Endothelial cell of umbilical vein (primary cell): Measurements from ENCODE around the gene SZT2. TPM values are rescaled to one million over a fixed set of nuclear protein-coding genes. Genes with fewer than 3 reads are reported as not detected.
A peak's percentile ranks its signal among the peaks of the same experiment; 100 is the strongest.

ENCODE experiments used
- BruUV-seq: library from RNA; stranded (reverse); fragments of 400-500 nt; replicated peaks from 2 replicates; lab custom pipeline; 2021; lab: Mats Ljungman, UMichigan
- CTCF ChIA-PET: fragments of 300-600, 350-600 bp; sonication (Branson Sonifier 250); formaldehyde crosslinking; loops from one replicate; lab custom pipeline; 2021; ENCODE audit warnings: antibody characterized with exemption, inconsistent platforms; lab: Charles Lee
- POLR2A ChIA-PET: fragments of 300-600, 350-600 bp; sonication (Branson Sonifier 250); formaldehyde crosslinking; loops from one replicate; lab custom pipeline; 2021; ENCODE audit warnings: antibody characterized with exemption, inconsistent platforms; lab: Charles Lee
- DNase-seq: peaks from one replicate; pipeline ENCODE4 v3.0.0-alpha.2; 2011; ENCODE audit warnings: low read depth, low spot score
- FAIRE-seq: peaks from 2 replicates; lab custom pipeline; 2011; peaks lifted over from hg19 to GRCh38; lab: Jason Lieb, UNC
- H2AFZ ChIP-seq: 2 replicates; pipeline ENCODE4 v1.6.0; 2012; ENCODE audit warnings: low read depth, low read length, control low read depth, inconsistent platforms
- H3K27ac ChIP-seq: 2 replicates; pipeline ENCODE4 v1.5.1; 2011; ENCODE audit warnings: low read depth, mild to moderate bottlenecking, control low read depth, low read length, moderate library complexity; ENCODE audit not compliant: insufficient read depth
- H3K27me3 ChIP-seq, 2 experiments: 2 replicates each; pipeline versions ENCODE4 v1.6.0 to v1.6.1; 2011; ENCODE audit warnings: low read length in 2 of 2, mixed read lengths in 1 of 2; ENCODE audit not compliant: control insufficient read depth in 2 of 2, insufficient read depth in 2 of 2
- H3K36me3 ChIP-seq, 2 experiments: 2 replicates in 1 of 2; 3 replicates in 1 of 2; pipeline ENCODE4 v1.5.1; 2011; ENCODE audit warnings: low read length in 2 of 2, mild to moderate bottlenecking in 1 of 2, moderate library complexity in 1 of 2; ENCODE audit not compliant: control insufficient read depth in 2 of 2, insufficient read depth in 2 of 2; ENCODE audit errors: extremely low read depth in 1 of 2
- H3K4me1 ChIP-seq: 3 replicates; pipeline ENCODE4 v1.5.1; 2011; ENCODE audit warnings: mild to moderate bottlenecking, low read length; ENCODE audit not compliant: control insufficient read depth, insufficient read depth; ENCODE audit errors: extremely low read depth
- H3K4me2 ChIP-seq: 2 replicates; pipeline ENCODE4 v1.6.1; 2011; ENCODE audit warnings: low read length, control low read depth, mixed read lengths; ENCODE audit not compliant: insufficient read depth
- H3K4me3 ChIP-seq, 3 experiments: fragments of 200-600 bp in 1 of 3; sonication (generic), shearing (Covaris generic) in 1 of 3; replicated peaks in 1 of 3; 2 replicates each; pipeline ENCODE4 v1.5.1; 2011 to 2016; ENCODE audit warnings: control low read depth in 3 of 3, low read length in 3 of 3, mild to moderate bottlenecking in 2 of 3, inconsistent platforms in 1 of 3, low read depth in 1 of 3, moderate library complexity in 1 of 3; ENCODE audit not compliant: insufficient read depth in 1 of 3
- H3K79me2 ChIP-seq: 2 replicates; pipeline ENCODE4 v1.6.0; 2012; ENCODE audit warnings: low read length, inconsistent platforms; ENCODE audit not compliant: control insufficient read depth, insufficient read depth
- H3K9ac ChIP-seq: replicated peaks from 2 replicates; pipeline ENCODE3; 2011; ENCODE audit warnings: low read length, control low read depth; ENCODE audit not compliant: insufficient read depth; ENCODE audit errors: extremely low read depth
- H3K9me1 ChIP-seq: replicated peaks from 3 replicates; pipeline ENCODE4 v1.6.0; 2011; ENCODE audit warnings: mild to moderate bottlenecking, low read length; ENCODE audit not compliant: control insufficient read depth, insufficient read depth; ENCODE audit errors: extremely low read depth
- H3K9me3 ChIP-seq: replicated peaks from 2 replicates; pipeline ENCODE4 v1.5.1; 2012; ENCODE audit warnings: low read length, inconsistent platforms; ENCODE audit not compliant: control insufficient read depth, insufficient read depth
- H4K20me1 ChIP-seq: replicated peaks from 2 replicates; pipeline ENCODE3; 2011; ENCODE audit warnings: mild to moderate bottlenecking, low read length; ENCODE audit not compliant: control insufficient read depth, insufficient read depth; ENCODE audit errors: extremely low read depth
- EZH2 ChIP-seq: IDR thresholded peaks from 2 replicates; pipeline ENCODE4 v1.6.1; 2012; ENCODE audit warnings: borderline replicate concordance, low read depth, mild to moderate bottlenecking, moderate library complexity, low read length, inconsistent platforms; ENCODE audit not compliant: severe bottlenecking
- FOS ChIP-seq: IDR thresholded peaks from 2 replicates; pipeline ENCODE4 v1.6.1; 2011; ENCODE audit warnings: mild to moderate bottlenecking, low read length, moderate library complexity, borderline replicate concordance; ENCODE audit not compliant: insufficient read depth
- GATA2 ChIP-seq: IDR thresholded peaks from 2 replicates; pipeline ENCODE4 v1.7.0; 2011; ENCODE audit warnings: low read depth, mild to moderate bottlenecking, moderate library complexity, mixed read lengths, low read length; ENCODE audit not compliant: insufficient read length, insufficient read depth
- JUN ChIP-seq: IDR thresholded peaks from 2 replicates; pipeline ENCODE4 v1.6.1; 2011; ENCODE audit warnings: borderline replicate concordance, low read depth; ENCODE audit not compliant: insufficient read length, insufficient read depth
- MAX ChIP-seq: IDR thresholded peaks from 2 replicates; pipeline ENCODE4 v1.6.1; 2011; ENCODE audit not compliant: insufficient read depth, insufficient read length
- MYC ChIP-seq: IDR thresholded peaks from one replicate; pipeline ENCODE4 v1.6.1; 2011; ENCODE audit warnings: mild to moderate bottlenecking, low read depth, low read length
- POLR2A ChIP-seq: IDR thresholded peaks from 2 replicates; pipeline ENCODE4 v1.6.1; 2012; ENCODE audit warnings: low read depth, mild to moderate bottlenecking, control low read depth, low read length
- POLR2AphosphoS5 ChIP-seq: IDR thresholded peaks from 2 replicates; pipeline ENCODE4 v1.6.1; 2012; ENCODE audit warnings: low read depth, mild to moderate bottlenecking, control low read depth, low read length, moderate library complexity; ENCODE audit not compliant: insufficient read depth
- dilution Hi-C: fragments of 300-500 bp; cut with MboI; formaldehyde crosslinking; loops from one replicate; pipeline ENCODE4 v1.15.0; 2019; ENCODE audit warnings: low sequenced_read_pairs; ENCODE audit not compliant: extremely low pct_ligation_motif_present
- intact Hi-C: fragments of 100-400 bp; cut with micrococcal nuclease; formaldehyde crosslinking; loops from one replicate; pipeline ENCODE4 v1.10.0; 2022
- polyA plus RNA-seq, 4 experiments: library from polyadenylated mRNA; depleted of rRNA in 3 of 4; stranded (reverse) in 3 of 4; unstranded in 1 of 4; fragments of >200 nt; gene quantifications; 2 replicates each; pipeline versions ENCODE4 v1.2.1 to v1.2.3, GENCODE V29; 2011 to 2012; ENCODE audit warnings: missing spikeins in 1 of 4
- total RNA-seq: library from RNA; stranded (reverse); gene quantifications from 2 replicates; pipeline ENCODE4 v1.2.3, GENCODE V29; 2021
- TF ChIP-seq, protein P1 (sequence below), 2 donors: IDR thresholded peaks; 1 replicate in 1 of 2; 2 replicates in 1 of 2; pipeline ENCODE4 v1.5.1; 2011; ENCODE audit warnings: low read length in 2 of 2, mild to moderate bottlenecking in 2 of 2, moderate library complexity in 2 of 2, control low read depth in 1 of 2, inconsistent platforms in 1 of 2, low read depth in 1 of 2; ENCODE audit not compliant: insufficient read depth in 1 of 2; ENCODE audit errors: extremely low read depth in 1 of 2

Gene SZT2
- total and polyA plus RNA-seq, 2 donors (not counting 3 experiments of a cell fraction or from before 2014, with no cell fraction given), result 11.4 to 49.9 TPM

DNA sequence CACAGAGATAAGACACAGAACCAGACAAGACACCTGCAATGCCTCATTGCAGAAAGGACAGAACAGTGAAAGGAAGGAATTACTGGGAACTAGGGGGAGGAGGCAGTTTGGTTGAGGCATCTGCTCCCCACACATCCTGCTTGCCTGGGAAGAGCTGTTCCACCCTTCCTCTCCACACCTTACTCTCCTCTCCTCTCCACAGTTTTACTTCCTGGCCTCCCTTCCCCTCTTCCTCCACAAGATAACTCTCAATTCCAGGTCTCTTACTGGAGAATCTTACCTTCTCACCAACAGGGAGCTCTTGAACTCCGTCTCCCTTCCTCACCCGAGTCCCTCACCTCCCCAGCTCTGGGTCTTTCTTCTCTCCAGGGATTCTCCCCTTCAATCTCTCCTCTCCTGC lies 24.0 kb upstream of the SZT2 start:
- no peaks in the 10 kb centered on the region for H3K9me3 ChIP-seq
- POLR2A ChIA-PET, result no interaction called here
- FAIRE-seq (no peak), DNase-seq (no peak)
- peaks cover 33% of the 10 kb centered on the region for H3K4me1 ChIP-seq
- intact Hi-C loops, result loop anchor here (5.0 kb wide), 1 partner anchor 138 kb away; no protein-coding TSS in a partner anchor
- H3K27me3 ChIP-seq, result no peaks in the 10 kb centered on the region
- no peak overlapping the region for H2AFZ ChIP-seq
- H3K79me2 ChIP-seq, result peaks cover 62% of the 10 kb centered on the region
- no peak overlapping the region for H3K27ac ChIP-seq
- BruUV-seq, result no TSS peak
- H3K36me3 ChIP-seq, result peaks cover 13 to 21% of the 10 kb centered on the region in 2 experiments
- CTCF ChIA-PET, result interaction anchor here (1.1 kb wide), 1 partner anchor 48 kb away, joined by 8 read pairs; no protein-coding TSS in a partner anchor
- TF ChIP-seq POLR2A, result peak; percentile 61
- no peak for TF ChIP-seq MYC
- dilution Hi-C loops, result no loop called here
- H3K9me1 ChIP-seq, result no peaks in the 10 kb centered on the region
- no peak overlapping the region for H3K9ac ChIP-seq
- H3K4me2 ChIP-seq, result peak overlapping the region; percentile 1
- H3K4me3 ChIP-seq, result no peak overlapping the region
- H4K20me1 ChIP-seq, result no peaks in the 10 kb centered on the region

DNA sequence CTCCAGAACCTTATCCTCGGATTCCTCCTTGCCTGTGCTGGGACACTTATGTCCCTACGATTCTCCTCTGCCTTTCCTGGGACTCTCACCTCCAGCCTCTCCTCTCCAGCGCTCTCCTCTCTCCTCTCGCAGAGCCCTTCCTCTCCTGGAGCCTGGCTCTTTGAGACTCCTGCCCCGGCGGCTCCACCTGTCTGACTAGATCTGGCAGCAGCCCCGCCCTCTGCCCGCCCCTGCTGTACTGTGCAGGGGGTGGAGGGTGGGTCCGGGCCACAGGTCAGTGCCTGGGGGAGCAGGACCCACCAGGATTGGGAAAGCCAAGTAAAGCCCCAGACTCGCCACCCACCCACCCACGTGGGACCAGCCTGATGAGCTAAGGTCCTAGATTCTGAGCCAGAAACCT lies 23.5 kb upstream of the SZT2 start:
- H3K36me3 ChIP-seq, result peaks cover 13 to 19% of the 10 kb centered on the region in 2 experiments
- no TSS peak for BruUV-seq
- no peak overlapping the region for H3K9ac ChIP-seq
- no peaks in the 10 kb centered on the region for H3K27me3 ChIP-seq
- no peak overlapping the region for H3K27ac ChIP-seq
- H3K4me2 ChIP-seq, result peak overlapping the region; percentile 61
- peaks cover 57% of the 10 kb centered on the region for H3K79me2 ChIP-seq
- CTCF ChIA-PET, result interaction anchor here (1.1 kb wide), 1 partner anchor 48 kb away, joined by 8 read pairs; no protein-coding TSS in a partner anchor
- no peak overlapping the region for H3K4me3 ChIP-seq
- TF ChIP-seq, protein P1, sequence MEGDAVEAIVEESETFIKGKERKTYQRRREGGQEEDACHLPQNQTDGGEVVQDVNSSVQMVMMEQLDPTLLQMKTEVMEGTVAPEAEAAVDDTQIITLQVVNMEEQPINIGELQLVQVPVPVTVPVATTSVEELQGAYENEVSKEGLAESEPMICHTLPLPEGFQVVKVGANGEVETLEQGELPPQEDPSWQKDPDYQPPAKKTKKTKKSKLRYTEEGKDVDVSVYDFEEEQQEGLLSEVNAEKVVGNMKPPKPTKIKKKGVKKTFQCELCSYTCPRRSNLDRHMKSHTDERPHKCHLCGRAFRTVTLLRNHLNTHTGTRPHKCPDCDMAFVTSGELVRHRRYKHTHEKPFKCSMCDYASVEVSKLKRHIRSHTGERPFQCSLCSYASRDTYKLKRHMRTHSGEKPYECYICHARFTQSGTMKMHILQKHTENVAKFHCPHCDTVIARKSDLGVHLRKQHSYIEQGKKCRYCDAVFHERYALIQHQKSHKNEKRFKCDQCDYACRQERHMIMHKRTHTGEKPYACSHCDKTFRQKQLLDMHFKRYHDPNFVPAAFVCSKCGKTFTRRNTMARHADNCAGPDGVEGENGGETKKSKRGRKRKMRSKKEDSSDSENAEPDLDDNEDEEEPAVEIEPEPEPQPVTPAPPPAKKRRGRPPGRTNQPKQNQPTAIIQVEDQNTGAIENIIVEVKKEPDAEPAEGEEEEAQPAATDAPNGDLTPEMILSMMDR (IDR thresholded peaks at IDR 0.05; ENCODE audit: extremely low read depth in 1 of 2, insufficient read depth in 1 of 2, low read depth in 1 of 2, low read length in 2 of 2), result no peak
- no peak for TF ChIP-seq POLR2A
- no peak for TF ChIP-seq MYC
- TF ChIP-seq POLR2AphosphoS5, result no peak
- no peak for TF ChIP-seq EZH2
- no peak for TF ChIP-seq JUN
- no peak for TF ChIP-seq MAX
- TF ChIP-seq FOS, result no peak
- no peak for TF ChIP-seq GATA2
- intact Hi-C loops (loop anchor here (5.0 kb wide), 1 partner anchor 139 kb away; no protein-coding TSS in a partner anchor), dilution Hi-C loops (no loop called here)
- POLR2A ChIA-PET, result no interaction called here
- no peak for DNase-seq
- no peaks in the 10 kb centered on the region for H3K9me1 ChIP-seq
- peaks cover 28% of the 10 kb centered on the region for H3K4me1 ChIP-seq
- no peak overlapping the region for H2AFZ ChIP-seq
- no peaks in the 10 kb centered on the region for H4K20me1 ChIP-seq
- FAIRE-seq, result no peak
- no peaks in the 10 kb centered on the region for H3K9me3 ChIP-seq
